Peyer's patch (tissue), 4 donors: ENCODE results near the gene UBR3. TPM values are rescaled to one million over a fixed set of nuclear protein-coding genes. Genes with fewer than 3 reads are reported as not detected.
"Not testable (repeated sequence)": the region's sequence is repeated elsewhere in the genome, so short reads cannot be mapped to it uniquely, and the experiment has no call there.

Experiments used
- DNase-seq, 3 donors: peaks; one replicate each; pipeline ENCODE4 v3.0.0-alpha.2; 2017 to 2019
- H3K27ac ChIP-seq, 4 donors: fragments of 200-600 bp; sonication (generic); one replicate each; pipeline ENCODE4 v1.5.1; 2016 to 2019
- H3K27me3 ChIP-seq, 2 donors: fragments of 200-600 bp; sonication (generic); one replicate each; pipeline ENCODE4 v1.5.1; 2019
- H3K36me3 ChIP-seq, 3 donors: fragments of 200-600 bp; sonication (generic); one replicate each; pipeline ENCODE4 v1.5.1; 2016 to 2019
- H3K4me1 ChIP-seq, 4 donors: fragments of 200-600 bp; sonication (generic); one replicate each; pipeline ENCODE4 v1.5.1; 2016 to 2019
- H3K4me3 ChIP-seq, 4 donors: fragments of 200-600 bp; sonication (generic); 1 replicate in 3 of 4; 2 replicates in 1 of 4; pipeline ENCODE4 v1.5.1; 2016 to 2019; ENCODE audit warnings: mild to moderate bottlenecking in 1 of 4
- H3K9me3 ChIP-seq, 4 donors: fragments of 200-600 bp; sonication (generic); one replicate each; pipeline ENCODE4 v1.5.1; 2016 to 2019; ENCODE audit warnings: mild to moderate bottlenecking in 1 of 4
- CTCF ChIP-seq, 6 experiments: fragments of 450-650 bp in 4 of 6; fragments of 200-600 bp in 2 of 6; sonication (generic) in 1 of 6; IDR thresholded peaks; one replicate each; pipeline ENCODE4 v1.5.1; 2017 to 2019; ENCODE audit warnings: antibody characterized with exemption in 6 of 6, mild to moderate bottlenecking in 3 of 6, moderate library complexity in 1 of 6
- POLR2A ChIP-seq, 2 donors: fragments of 450-650 bp; IDR thresholded peaks; one replicate each; pipeline ENCODE4 v1.5.1; 2017; ENCODE audit warnings: antibody characterized with exemption in 2 of 2, mild to moderate bottlenecking in 2 of 2, moderate library complexity in 2 of 2
- total RNA-seq, 4 donors: library from RNA; depleted of rRNA; stranded (reverse); fragments of >200 nt; gene quantifications; one replicate each; pipeline ENCODE4 v1.1.0, GENCODE V29; 2016

UBR3 gene
- total RNA-seq, 4 donors from 2014 or later = 45.4 to 90.0 (median 72.4) TPM

GRCh38 chr2:169928463-169928864 lies 101.2 kb downstream of the UBR3 start:
- no peak for DNase-seq
- Histone ChIP-seq H3K4me3 (no peak overlapping the region), H3K27ac (no peak overlapping the region), H3K9me3 (no peaks in the 10 kb centered on the region), H3K36me3 (peaks cover 0 to 26% (median 0%) of the 10 kb centered on the region in 3 donors), H3K27me3 (no peaks in the 10 kb centered on the region), H3K4me1 (no peaks in the 10 kb centered on the region)
- peak; percentile 36 to 75 (median 70) for TF ChIP-seq CTCF (IDR thresholded peaks at IDR 0.05)
- TF ChIP-seq POLR2A (IDR thresholded peaks at IDR 0.05) = no peak

DNA sequence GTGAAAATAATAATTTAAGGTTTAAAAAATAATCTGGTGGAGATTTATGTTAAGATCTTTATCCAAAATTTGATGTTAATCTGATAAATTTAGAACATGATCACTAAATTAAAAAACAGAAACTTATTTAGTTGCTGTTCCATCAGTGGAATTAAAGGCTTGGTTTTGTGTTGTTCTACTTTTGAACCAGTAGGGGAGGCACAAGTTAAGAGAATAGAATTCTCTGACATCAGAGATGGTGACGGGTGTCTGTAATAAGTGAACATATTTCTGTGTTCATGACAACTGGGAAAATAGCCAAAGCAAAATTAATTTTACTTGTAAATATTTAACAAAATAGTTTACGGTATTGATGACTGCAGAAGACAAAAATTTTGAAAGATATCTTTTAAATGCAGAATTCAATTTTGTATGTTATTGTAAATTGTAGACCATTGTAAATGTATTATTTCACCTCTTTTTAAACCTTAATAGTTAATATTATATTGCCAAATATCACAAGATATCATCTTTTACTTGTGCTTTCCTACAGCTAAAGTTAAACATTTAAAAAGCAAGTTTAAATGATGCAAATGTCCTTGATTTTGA lies 106.0 kb downstream of the UBR3 start:
- no peaks in the 10 kb centered on the region for H3K27me3 ChIP-seq
- DNase-seq = no peak
- no peak overlapping the region for H3K27ac ChIP-seq
- H3K4me1 ChIP-seq = no peaks in the 10 kb centered on the region
- TF ChIP-seq POLR2A (IDR thresholded peaks at IDR 0.05) (no peak), CTCF (IDR thresholded peaks at IDR 0.05) (peak in 5 of 6 experiments; percentile 46 to 82 (median 63))
- H3K36me3 ChIP-seq = peaks cover 0 to 11% (median 0%) of the 10 kb centered on the region in 3 donors
- no peaks in the 10 kb centered on the region for H3K9me3 ChIP-seq
- H3K4me3 ChIP-seq = no peak overlapping the region

DNA sequence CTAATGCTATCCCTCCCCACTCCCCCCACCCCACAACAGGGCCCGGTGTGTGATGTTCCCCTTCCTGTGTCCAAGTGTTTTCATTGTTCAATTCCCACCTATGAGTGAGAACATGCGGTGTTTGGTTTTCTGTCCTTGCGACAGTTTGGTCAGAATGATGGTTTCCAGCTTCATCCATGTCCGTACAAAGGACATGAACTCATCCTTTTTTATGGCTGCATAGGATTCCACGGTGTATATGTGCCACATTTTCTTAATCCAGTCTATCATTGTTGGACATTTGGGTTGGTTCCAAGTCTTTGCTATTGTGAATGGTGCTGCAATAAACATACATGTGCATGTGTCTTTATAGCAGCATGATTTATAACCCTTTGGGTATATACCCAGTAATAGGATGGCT lies 109.4 kb downstream of the UBR3 start:
- DNase-seq, H3K4me1 ChIP-seq, H3K36me3 ChIP-seq, H3K4me3 ChIP-seq, H3K27ac ChIP-seq, H3K9me3 ChIP-seq, H3K27me3 ChIP-seq: not testable (repeated sequence)

DNA sequence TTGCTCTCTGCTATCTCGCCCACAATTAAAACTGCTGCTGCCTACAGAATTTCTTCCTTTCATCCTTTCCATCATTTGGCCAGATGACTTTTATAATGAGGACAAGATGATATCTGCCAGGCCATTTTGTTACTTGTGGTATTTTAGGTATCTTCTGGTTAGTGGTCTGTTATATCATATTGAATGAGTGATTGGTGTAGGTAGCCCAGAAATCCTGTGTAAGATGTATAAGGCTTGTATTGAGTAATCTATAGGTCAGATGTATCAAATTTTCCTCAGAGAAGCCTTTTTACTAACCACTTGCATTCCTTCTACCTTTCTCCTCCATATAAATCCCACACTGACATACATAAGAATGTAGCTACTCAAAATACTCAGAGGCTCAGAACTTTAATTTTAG lies 118.3 kb downstream of the UBR3 start:
- H3K36me3 ChIP-seq = peaks cover 0 to 43% (median 0%) of the 10 kb centered on the region in 3 donors
- no peaks in the 10 kb centered on the region for H3K27me3 ChIP-seq
- H3K9me3 ChIP-seq = no peaks in the 10 kb centered on the region
- TF ChIP-seq POLR2A (IDR thresholded peaks at IDR 0.05) = no peak
- TF ChIP-seq CTCF (IDR thresholded peaks at IDR 0.05) = no peak
- H3K4me1 ChIP-seq = no peaks in the 10 kb centered on the region
- H3K4me3 ChIP-seq = no peak overlapping the region
- DNase-seq = no peak
- no peak overlapping the region for H3K27ac ChIP-seq

DNA sequence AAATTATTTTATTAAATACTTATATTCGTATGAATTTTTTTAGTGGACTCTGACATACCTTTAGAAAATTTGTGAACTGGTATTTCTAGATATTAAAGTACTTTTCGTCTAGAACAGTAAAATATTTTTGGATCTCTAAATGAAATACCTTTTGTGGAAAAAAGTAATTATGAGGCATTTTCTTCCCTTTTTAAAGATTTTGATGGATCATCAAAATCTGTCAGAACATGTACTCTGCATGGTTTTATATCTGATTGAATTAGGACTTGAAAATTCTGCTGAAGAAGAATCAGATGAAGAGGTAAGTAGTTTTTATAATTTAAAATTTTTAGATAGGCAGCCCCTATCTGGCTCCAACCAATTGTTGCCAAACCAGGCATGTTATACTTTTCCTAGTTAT lies 118.8 kb downstream of the UBR3 start:
- Histone ChIP-seq H3K36me3 (peaks cover 0 to 43% (median 0%) of the 10 kb centered on the region in 3 donors), H3K27me3 (no peaks in the 10 kb centered on the region), H3K4me1 (no peaks in the 10 kb centered on the region), H3K27ac (no peak overlapping the region), H3K9me3 (no peaks in the 10 kb centered on the region), H3K4me3 (no peak overlapping the region)
- DNase-seq = no peak
- TF ChIP-seq CTCF (IDR thresholded peaks at IDR 0.05) (no peak), POLR2A (IDR thresholded peaks at IDR 0.05) (no peak)

DNA sequence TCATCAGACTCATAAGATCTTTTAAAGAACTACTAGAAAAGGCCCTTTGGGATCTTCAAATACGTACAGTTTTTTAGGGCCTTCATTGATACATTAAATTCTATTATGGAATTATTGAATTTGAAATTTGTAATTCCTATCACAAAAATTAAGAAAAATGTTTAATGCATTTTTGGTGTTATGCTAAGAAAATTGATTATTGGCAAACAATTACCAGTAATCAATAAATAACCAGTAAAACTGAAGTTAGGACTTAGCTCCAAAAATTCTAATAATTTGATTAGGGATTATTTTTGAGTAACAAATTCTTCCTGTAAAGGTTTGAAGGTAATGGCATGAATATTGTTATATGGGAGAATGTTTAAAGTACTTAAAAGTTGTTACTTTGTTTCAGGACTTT lies 119.3 kb downstream of the UBR3 start:
- no peak overlapping the region for H3K27ac ChIP-seq
- no peak overlapping the region for H3K4me3 ChIP-seq
- no peak for DNase-seq
- no peaks in the 10 kb centered on the region for H3K9me3 ChIP-seq
- no peak for TF ChIP-seq CTCF (IDR thresholded peaks at IDR 0.05)
- TF ChIP-seq POLR2A (IDR thresholded peaks at IDR 0.05) = no peak
- H3K36me3 ChIP-seq = peaks cover 0 to 43% (median 0%) of the 10 kb centered on the region in 3 donors
- H3K27me3 ChIP-seq = no peaks in the 10 kb centered on the region
- no peaks in the 10 kb centered on the region for H3K4me1 ChIP-seq
